RWPE1 (cell line): ENCODE data around the gene ALK.

ENCODE experiments used
- CTCF ChIA-PET: fragments of 350-600 bp; sonication (Branson Sonifier 250); formaldehyde crosslinking; extraction: SDS; loops from one replicate; lab custom pipeline; 2021; lab: Yijun Ruan, JAX
- POLR2A ChIA-PET: fragments of 400-600 bp; formaldehyde crosslinking; extraction: SDS; loops from one replicate; lab custom pipeline; 2020; ENCODE audit warnings: antibody characterized with exemption; ENCODE audit not compliant: low non-redundant PET; lab: Yijun Ruan, JAX
- DNase-seq: peaks from one replicate; pipeline ENCODE4 v3.0.0; 2012; ENCODE audit warnings: low spot score
- H3K27ac ChIP-seq: fragments of 450-650 bp; 2 replicates; pipeline ENCODE4 v1.5.1; 2017
- TF ChIP-seq, protein P1 (sequence below): fragments of 450-650 bp; conservative IDR thresholded peaks from 2 replicates; pipeline ENCODE4 v1.5.1; 2017; ENCODE audit warnings: low read depth, mild to moderate bottlenecking

The ALK gene

DNA sequence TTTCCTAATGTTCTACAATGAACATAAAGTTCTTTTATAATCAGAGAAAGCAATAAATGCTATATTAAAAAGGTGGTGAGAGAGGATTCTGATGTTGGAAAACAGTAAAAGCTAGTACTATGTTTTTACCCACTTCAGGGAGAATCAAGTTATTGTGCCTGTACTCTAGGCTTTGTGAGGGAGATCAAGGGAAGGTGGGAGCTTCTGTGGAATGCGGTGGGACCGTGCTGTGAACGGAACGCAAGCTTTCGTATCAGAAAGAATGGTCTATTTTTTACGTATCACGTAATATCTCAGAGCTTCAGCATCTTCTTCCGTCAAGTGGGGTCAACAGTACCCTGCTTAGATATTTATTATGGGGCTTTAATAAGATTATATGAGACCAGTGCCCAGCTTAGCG, 613.0 kb downstream of the ALK start:
- ChIA-PET POLR2A (no interaction called here), CTCF (interaction anchor here (0.6 to 1.3 kb wide), 11 partner anchors 12 to 1515 kb away, joined by 3 to 12 read pairs (median 3); no protein-coding TSS in a partner anchor)
- DNase-seq, result no peak
- TF ChIP-seq, protein P1, sequence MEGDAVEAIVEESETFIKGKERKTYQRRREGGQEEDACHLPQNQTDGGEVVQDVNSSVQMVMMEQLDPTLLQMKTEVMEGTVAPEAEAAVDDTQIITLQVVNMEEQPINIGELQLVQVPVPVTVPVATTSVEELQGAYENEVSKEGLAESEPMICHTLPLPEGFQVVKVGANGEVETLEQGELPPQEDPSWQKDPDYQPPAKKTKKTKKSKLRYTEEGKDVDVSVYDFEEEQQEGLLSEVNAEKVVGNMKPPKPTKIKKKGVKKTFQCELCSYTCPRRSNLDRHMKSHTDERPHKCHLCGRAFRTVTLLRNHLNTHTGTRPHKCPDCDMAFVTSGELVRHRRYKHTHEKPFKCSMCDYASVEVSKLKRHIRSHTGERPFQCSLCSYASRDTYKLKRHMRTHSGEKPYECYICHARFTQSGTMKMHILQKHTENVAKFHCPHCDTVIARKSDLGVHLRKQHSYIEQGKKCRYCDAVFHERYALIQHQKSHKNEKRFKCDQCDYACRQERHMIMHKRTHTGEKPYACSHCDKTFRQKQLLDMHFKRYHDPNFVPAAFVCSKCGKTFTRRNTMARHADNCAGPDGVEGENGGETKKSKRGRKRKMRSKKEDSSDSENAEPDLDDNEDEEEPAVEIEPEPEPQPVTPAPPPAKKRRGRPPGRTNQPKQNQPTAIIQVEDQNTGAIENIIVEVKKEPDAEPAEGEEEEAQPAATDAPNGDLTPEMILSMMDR, result no peak
- H3K27ac ChIP-seq, result no peak overlapping the region

DNA sequence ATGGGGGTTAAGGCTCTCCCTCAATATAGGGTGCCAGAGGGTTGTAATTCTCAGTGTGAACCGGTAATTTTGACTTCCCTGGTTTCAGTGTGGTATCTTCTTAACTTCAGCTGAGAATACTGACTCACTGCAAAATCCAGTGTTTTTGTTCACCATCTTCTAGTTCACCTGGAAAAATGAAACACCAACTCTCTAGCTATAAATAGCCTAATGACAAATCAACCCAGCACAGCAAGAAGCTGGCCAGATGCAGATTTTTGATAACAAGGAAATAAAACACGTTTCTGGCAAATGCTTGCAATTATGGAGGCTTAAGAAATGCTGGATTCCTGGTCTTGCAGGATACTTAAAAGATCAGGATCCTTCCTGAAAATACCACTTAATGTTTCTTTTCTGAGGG, 613.9 kb downstream of the ALK start:
- DNase-seq, result no peak
- TF ChIP-seq, protein P1, result no peak
- CTCF ChIA-PET, result no interaction called here
- H3K27ac ChIP-seq, result no peak overlapping the region
- POLR2A ChIA-PET, result no interaction called here

DNA sequence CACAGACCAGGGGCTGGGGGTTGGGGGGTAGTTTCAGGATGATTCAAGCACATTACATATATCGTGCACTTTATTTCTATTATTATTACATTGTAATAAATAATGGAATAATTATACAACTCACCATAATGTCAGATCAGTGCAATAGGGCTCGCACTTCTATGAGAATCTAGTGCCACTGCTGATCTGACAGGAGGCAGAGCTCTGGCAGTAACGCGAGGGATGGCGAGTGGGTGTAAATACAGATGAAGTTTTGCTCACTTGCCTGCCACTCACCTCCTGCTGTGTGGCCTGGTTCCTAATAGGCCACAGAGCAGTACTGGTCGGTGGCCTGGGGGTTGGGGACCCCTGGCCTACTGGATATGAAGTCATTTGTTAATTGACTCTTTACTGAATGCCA, 615.6 kb downstream of the ALK start:
- TF ChIP-seq, protein P1, result no peak
- CTCF ChIA-PET, result no interaction called here
- DNase-seq, result no peak
- H3K27ac ChIP-seq, result no peak overlapping the region
- POLR2A ChIA-PET, result no interaction called here

DNA sequence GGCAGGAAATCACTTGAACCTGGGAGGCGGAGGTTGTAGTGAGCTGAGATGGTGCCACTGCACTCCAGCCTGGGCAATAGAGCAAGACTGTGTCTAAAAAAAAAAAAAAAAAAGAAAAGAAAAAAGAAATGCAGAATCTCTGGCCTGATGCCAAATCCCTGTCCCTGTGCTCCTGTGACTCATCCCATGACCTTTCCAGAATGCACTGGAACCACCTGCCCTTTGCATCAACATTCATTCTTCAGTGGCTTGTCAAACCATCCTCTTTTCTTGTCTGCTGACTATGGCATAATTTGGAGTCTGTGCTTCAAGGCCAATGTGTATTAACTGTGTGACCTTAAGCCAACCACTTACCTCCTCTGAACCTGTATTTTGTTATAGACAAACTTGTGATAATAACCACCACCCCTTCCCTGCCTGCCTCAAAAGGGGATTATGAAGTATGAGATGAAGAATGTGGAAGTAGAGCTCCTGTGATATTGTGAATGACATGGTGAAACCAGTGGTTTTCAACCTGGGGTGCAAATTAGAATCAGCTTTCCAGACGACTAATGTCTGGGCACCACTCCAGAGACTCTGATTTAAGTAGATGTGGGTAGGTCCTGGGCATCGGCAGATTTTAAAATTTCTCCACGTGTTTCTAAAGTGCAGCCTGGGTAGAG, 616.9 kb downstream of the ALK start:
- TF ChIP-seq, protein P1, result no peak
- CTCF ChIA-PET, result interaction anchor here (0.6 kb wide), 1 partner anchor 41 kb away, joined by 3 read pairs; no protein-coding TSS in a partner anchor
- DNase-seq, result peak; percentile 44
- no peak overlapping the region for H3K27ac ChIP-seq
- POLR2A ChIA-PET, result no interaction called here

DNA sequence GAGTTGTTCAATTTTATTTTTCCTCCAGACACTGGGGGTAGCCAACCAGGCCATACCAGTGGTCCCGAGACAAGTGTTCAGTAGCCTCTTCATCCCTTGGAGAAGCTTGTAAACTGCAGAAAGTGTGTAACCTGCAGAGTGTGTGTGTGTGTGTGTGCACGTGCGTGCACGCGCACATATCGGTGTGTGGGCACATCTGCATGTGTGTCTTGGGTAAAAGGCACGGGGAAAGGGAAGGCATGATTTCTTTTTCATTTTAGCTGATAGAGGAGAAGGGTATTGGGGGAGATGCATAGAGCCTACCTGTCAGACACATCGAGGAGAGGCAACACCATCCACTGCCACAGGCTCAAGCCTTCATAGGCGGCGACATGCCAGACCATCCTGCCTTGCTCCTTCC, 624.8 kb downstream of the ALK start:
- TF ChIP-seq, protein P1, result no peak
- H3K27ac ChIP-seq, result no peak overlapping the region
- DNase-seq, result no peak
- POLR2A ChIA-PET, result no interaction called here
- CTCF ChIA-PET, result interaction anchor here (0.6 to 1.1 kb wide), 2 partner anchors 57 to 627 kb away, joined by 3 to 4 read pairs; no protein-coding TSS in a partner anchor

DNA sequence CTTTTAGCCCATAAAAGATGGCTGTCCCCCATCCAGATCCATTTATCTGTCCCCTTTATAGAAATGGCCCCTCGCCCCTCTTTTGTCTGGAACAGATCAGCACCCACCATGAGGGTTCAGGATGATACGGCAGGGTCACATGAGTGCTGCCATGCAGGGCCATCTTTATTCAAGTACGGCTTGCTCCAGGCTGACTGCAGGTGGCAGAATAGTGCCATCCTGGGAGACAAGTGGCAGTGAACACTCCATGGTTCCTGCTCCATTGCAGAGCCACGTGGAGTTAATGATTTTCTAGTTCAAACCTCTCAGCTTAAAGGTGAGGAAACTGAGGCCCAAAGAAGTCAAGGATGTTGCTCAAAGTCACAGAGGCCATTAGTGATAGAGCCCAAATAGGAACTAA, 625.5 kb downstream of the ALK start:
- CTCF ChIA-PET, result interaction anchor here (0.6 to 1.2 kb wide), 6 partner anchors 13 to 627 kb away, joined by 3 to 7 read pairs (median 4); no protein-coding TSS in a partner anchor
- no peak overlapping the region for H3K27ac ChIP-seq
- POLR2A ChIA-PET, result no interaction called here
- TF ChIP-seq, protein P1, result no peak
- peak; percentile 22 for DNase-seq
